ENCODE measurements around the gene MYOF. TPM values are rescaled to one million over a fixed set of nuclear protein-coding genes. Genes with fewer than 3 reads are reported as not detected.

MYOF gene
- total and polyA plus RNA-seq, 9 of the 15 experiments (the other 6 are each of a cell fraction or from before 2014, with no cell fraction given), result 0.06 to 0.27 TPM; not detected in 7

DNA sequence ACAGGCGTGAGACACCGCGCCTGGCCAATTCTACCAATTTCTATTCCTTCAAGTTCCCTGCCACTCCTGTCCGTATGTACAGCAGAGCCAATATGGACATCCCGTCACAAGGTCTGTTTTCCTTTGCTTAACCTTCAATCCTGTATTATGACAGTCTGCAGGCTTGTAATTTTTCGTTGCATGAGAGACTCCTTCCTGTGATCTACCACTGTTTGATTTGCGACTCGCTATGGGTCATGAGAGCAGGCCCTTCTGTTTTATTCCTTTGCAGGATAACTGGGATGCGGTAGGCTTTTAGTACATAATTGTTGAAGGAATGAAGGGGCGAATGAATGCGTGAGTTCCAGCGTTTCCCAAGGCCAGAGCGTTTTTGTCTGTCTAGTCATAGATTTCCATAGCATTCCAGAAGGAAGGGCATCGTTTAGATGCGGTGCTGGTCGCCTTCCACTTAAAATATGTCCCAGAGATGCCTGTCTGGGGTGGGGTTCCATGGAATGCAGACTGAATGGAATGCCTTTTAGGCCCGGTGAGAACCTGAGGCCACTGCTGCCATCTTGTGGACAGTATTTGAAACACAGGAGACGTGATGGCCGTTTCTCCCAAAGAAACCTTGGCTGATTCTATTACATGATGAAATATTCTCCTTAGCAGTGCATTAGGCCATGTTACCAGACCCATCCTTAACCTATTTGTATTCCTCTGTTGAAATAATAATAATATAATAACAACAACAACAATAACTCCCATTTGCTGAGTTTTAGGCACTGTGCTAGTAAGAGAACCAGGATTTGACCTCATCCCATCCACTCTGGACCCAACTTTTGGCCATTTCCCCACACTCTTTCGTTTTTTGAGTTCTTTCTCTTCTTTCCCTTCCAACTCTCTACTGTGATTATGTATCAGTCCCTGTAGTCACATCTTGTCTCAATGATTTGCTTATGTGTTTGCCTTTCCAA is 193.2 kb downstream of the MYOF start (continued):
- TF ChIP-seq, protein P1, sequence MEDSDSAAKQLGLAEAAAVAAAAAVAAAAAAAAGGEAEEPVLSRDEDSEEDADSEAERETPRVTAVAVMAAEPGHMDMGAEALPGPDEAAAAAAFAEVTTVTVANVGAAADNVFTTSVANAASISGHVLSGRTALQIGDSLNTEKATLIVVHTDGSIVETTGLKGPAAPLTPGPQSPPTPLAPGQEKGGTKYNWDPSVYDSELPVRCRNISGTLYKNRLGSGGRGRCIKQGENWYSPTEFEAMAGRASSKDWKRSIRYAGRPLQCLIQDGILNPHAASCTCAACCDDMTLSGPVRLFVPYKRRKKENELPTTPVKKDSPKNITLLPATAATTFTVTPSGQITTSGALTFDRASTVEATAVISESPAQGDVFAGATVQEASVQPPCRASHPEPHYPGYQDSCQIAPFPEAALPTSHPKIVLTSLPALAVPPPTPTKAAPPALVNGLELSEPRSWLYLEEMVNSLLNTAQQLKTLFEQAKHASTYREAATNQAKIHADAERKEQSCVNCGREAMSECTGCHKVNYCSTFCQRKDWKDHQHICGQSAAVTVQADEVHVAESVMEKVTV (CRISPR knock-in tag; IDR thresholded peaks at IDR 0.05), result peak; percentile 63
- no peak for TF ChIP-seq ZNF75A (CRISPR knock-in tag; IDR thresholded peaks at IDR 0.05)
- TF ChIP-seq ZFX (CRISPR knock-in tag; IDR thresholded peaks at IDR 0.05), result no peak
- TF ChIP-seq ELF4 (CRISPR knock-in tag; IDR thresholded peaks at IDR 0.05), result no peak
- no peak for TF ChIP-seq ZNF77 (CRISPR knock-in tag; IDR thresholded peaks at IDR 0.05)
- 0 out of 4 replicates have a peak, but pooled peaks of 1 of the 2 experiments have one; percentile 13 for TF ChIP-seq RCOR1 (IDR thresholded peaks at IDR 0.05; ENCODE audit: borderline replicate concordance in 1 of 2, low read depth in 2 of 2, low read length in 2 of 2)
- TF ChIP-seq, protein P2, sequence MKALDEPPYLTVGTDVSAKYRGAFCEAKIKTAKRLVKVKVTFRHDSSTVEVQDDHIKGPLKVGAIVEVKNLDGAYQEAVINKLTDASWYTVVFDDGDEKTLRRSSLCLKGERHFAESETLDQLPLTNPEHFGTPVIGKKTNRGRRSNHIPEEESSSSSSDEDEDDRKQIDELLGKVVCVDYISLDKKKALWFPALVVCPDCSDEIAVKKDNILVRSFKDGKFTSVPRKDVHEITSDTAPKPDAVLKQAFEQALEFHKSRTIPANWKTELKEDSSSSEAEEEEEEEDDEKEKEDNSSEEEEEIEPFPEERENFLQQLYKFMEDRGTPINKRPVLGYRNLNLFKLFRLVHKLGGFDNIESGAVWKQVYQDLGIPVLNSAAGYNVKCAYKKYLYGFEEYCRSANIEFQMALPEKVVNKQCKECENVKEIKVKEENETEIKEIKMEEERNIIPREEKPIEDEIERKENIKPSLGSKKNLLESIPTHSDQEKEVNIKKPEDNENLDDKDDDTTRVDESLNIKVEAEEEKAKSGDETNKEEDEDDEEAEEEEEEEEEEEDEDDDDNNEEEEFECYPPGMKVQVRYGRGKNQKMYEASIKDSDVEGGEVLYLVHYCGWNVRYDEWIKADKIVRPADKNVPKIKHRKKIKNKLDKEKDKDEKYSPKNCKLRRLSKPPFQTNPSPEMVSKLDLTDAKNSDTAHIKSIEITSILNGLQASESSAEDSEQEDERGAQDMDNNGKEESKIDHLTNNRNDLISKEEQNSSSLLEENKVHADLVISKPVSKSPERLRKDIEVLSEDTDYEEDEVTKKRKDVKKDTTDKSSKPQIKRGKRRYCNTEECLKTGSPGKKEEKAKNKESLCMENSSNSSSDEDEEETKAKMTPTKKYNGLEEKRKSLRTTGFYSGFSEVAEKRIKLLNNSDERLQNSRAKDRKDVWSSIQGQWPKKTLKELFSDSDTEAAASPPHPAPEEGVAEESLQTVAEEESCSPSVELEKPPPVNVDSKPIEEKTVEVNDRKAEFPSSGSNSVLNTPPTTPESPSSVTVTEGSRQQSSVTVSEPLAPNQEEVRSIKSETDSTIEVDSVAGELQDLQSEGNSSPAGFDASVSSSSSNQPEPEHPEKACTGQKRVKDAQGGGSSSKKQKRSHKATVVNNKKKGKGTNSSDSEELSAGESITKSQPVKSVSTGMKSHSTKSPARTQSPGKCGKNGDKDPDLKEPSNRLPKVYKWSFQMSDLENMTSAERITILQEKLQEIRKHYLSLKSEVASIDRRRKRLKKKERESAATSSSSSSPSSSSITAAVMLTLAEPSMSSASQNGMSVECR (CRISPR knock-in tag; IDR thresholded peaks at IDR 0.05), result no peak
- TF ChIP-seq, protein P3, sequence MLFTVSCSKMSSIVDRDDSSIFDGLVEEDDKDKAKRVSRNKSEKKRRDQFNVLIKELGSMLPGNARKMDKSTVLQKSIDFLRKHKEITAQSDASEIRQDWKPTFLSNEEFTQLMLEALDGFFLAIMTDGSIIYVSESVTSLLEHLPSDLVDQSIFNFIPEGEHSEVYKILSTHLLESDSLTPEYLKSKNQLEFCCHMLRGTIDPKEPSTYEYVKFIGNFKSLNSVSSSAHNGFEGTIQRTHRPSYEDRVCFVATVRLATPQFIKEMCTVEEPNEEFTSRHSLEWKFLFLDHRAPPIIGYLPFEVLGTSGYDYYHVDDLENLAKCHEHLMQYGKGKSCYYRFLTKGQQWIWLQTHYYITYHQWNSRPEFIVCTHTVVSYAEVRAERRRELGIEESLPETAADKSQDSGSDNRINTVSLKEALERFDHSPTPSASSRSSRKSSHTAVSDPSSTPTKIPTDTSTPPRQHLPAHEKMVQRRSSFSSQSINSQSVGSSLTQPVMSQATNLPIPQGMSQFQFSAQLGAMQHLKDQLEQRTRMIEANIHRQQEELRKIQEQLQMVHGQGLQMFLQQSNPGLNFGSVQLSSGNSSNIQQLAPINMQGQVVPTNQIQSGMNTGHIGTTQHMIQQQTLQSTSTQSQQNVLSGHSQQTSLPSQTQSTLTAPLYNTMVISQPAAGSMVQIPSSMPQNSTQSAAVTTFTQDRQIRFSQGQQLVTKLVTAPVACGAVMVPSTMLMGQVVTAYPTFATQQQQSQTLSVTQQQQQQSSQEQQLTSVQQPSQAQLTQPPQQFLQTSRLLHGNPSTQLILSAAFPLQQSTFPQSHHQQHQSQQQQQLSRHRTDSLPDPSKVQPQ (CRISPR knock-in tag; IDR thresholded peaks at IDR 0.05; ENCODE audit: borderline replicate concordance), result no peak
- no peak for TF ChIP-seq GTF2F1 (IDR thresholded peaks at IDR 0.05; ENCODE audit: low read depth, low read length)
- TF ChIP-seq MAFG (tag; conservative IDR thresholded peaks at IDR 0.05), result no peak
- no peak for TF ChIP-seq ZNF445 (CRISPR knock-in tag; IDR thresholded peaks at IDR 0.05; ENCODE audit: low read depth)
- no peak for TF ChIP-seq ZNF224 (CRISPR knock-in tag; IDR thresholded peaks at IDR 0.05)
- no peak for TF ChIP-seq ZNF699 (CRISPR knock-in tag; IDR thresholded peaks at IDR 0.05; ENCODE audit: insufficient replicate concordance)
- no peak for TF ChIP-seq ZBTB1 (CRISPR knock-in tag; IDR thresholded peaks at IDR 0.05; ENCODE audit: borderline replicate concordance, low read depth)
- TF ChIP-seq, protein P4, sequence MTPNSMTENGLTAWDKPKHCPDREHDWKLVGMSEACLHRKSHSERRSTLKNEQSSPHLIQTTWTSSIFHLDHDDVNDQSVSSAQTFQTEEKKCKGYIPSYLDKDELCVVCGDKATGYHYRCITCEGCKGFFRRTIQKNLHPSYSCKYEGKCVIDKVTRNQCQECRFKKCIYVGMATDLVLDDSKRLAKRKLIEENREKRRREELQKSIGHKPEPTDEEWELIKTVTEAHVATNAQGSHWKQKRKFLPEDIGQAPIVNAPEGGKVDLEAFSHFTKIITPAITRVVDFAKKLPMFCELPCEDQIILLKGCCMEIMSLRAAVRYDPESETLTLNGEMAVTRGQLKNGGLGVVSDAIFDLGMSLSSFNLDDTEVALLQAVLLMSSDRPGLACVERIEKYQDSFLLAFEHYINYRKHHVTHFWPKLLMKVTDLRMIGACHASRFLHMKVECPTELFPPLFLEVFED (CRISPR knock-in tag; conservative IDR thresholded peaks at IDR 0.05), result no peak
- no peak for TF ChIP-seq ZZZ3 (IDR thresholded peaks at IDR 0.05)
- no peak for TF ChIP-seq ARNT (IDR thresholded peaks at IDR 0.05)

Measured in K562 (cell line).